ENCODE results near the gene ARHGEF3. TPM values are rescaled to one million over a fixed set of nuclear protein-coding genes. Genes with fewer than 3 reads are reported as not detected.

The ARHGEF3 gene
- total and polyA plus RNA-seq, 2 donors (not counting 3 experiments of a cell fraction or from before 2014, with no cell fraction given): 6.7 to 16.3 TPM

DNA sequence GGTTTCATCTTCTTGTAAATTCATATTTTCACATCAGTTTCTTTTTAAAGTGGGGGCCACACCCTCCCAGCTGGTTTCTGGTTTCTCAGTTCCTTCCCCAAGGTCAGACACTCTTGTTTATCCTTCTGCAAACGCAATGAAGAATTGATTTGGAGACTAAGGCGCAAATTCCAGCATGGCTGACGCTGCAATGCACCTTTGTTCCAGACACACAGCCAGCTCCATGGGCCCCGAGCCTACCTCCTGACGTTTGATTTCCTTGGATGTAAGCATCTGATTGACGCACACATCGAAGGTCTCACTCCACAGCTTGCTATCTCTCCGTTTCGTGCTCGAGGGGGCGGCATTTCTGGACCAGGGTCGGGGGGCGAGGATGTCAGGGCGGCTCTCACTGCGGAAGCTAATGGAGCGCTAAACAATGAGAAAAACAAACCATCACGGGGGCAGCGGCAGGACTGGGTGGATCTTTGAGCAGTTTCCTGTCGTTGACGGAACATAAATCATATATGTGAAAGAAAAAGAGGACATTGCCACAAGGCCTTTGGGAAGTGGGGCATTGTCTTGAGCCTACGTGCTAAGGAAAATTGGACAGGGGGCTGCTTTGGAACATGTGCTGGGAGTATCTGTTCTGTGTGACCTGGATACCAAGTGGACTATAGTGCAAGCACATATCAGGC lies 46.9 kb downstream of the ARHGEF3 start:
- POLR2A ChIA-PET: no interaction called here
- H2AFZ ChIP-seq (ENCODE audit: low read depth, low read length): peak overlapping the region; percentile 97

GRCh38 chr3:56753206-56753820 lies 48.4 kb downstream of the ARHGEF3 start:
- Histone ChIP-seq H3K27ac (ENCODE audit: insufficient read depth, low read depth, low read length) (no peak overlapping the region), H2AFZ (ENCODE audit: low read depth, low read length) (no peak overlapping the region), H3K27me3 (ENCODE audit: control insufficient read depth in 2 of 2, insufficient read depth in 2 of 2, low read length in 2 of 2) (no peaks in the 10 kb centered on the region), H3K9me3 (replicated peaks; ENCODE audit: control insufficient read depth, insufficient read depth, low read length) (no peaks in the 10 kb centered on the region), H4K20me1 (replicated peaks; ENCODE audit: control insufficient read depth, extremely low read depth, insufficient read depth, low read length) (no peaks in the 10 kb centered on the region), H3K4me3 (replicated peaks in 1 of 3; ENCODE audit: insufficient read depth in 1 of 3, low read depth in 1 of 3, low read length in 3 of 3) (no peak overlapping the region), H3K4me2 (ENCODE audit: insufficient read depth, low read length) (no peak overlapping the region), H3K36me3 (ENCODE audit: control insufficient read depth in 2 of 2, extremely low read depth in 1 of 2, insufficient read depth in 2 of 2, low read length in 2 of 2) (peaks cover 0 to 4% of the 10 kb centered on the region in 2 experiments), H3K9ac (replicated peaks; ENCODE audit: extremely low read depth, insufficient read depth, low read length) (no peak overlapping the region), H3K4me1 (ENCODE audit: control insufficient read depth, extremely low read depth, insufficient read depth, low read length) (peaks cover 23% of the 10 kb centered on the region), H3K79me2 (ENCODE audit: control insufficient read depth, insufficient read depth, low read length) (no peaks in the 10 kb centered on the region), H3K9me1 (replicated peaks; ENCODE audit: control insufficient read depth, extremely low read depth, insufficient read depth, low read length) (no peaks in the 10 kb centered on the region)
- CTCF ChIA-PET: interaction anchor here (0.9 to 2.7 kb wide), 3 partner anchors 8 to 235 kb away, joined by 3 to 16 read pairs (median 3); no protein-coding TSS in a partner anchor
- dilution Hi-C loops (cut with MboI; ENCODE audit: extremely low pct_ligation_motif_present, low sequenced_read_pairs): no loop called here
- TF ChIP-seq POLR2A (IDR thresholded peaks at IDR 0.05; ENCODE audit: low read depth, low read length): no peak
- no peak for TF ChIP-seq EZH2 (IDR thresholded peaks at IDR 0.05; ENCODE audit: borderline replicate concordance, low read depth, low read length, severe bottlenecking)
- no peak for TF ChIP-seq POLR2AphosphoS5 (IDR thresholded peaks at IDR 0.05; ENCODE audit: insufficient read depth, low read depth, low read length)
- no peak for TF ChIP-seq MYC (IDR thresholded peaks at IDR 0.05; ENCODE audit: low read depth, low read length)
- no peak for TF ChIP-seq JUN (IDR thresholded peaks at IDR 0.05; ENCODE audit: borderline replicate concordance, insufficient read depth, insufficient read length, low read depth)
- TF ChIP-seq FOS (IDR thresholded peaks at IDR 0.05; ENCODE audit: borderline replicate concordance, insufficient read depth, low read length): no peak
- TF ChIP-seq CTCF (IDR thresholded peaks at IDR 0.05; ENCODE audit: extremely low read depth in 1 of 2, insufficient read depth in 1 of 2, low read depth in 1 of 2, low read length in 2 of 2): no peak
- TF ChIP-seq GATA2 (IDR thresholded peaks at IDR 0.05; ENCODE audit: insufficient read depth, insufficient read length, low read depth, low read length): no peak
- DNase-seq (ENCODE audit: low read depth, low spot score) (no peak), FAIRE-seq (no peak)
- intact Hi-C loops (cut with micrococcal nuclease): no loop called here
- POLR2A ChIA-PET: no interaction called here
- BruUV-seq (replicated peaks): no TSS peak

More for the DNA sequence above, 46.9 kb downstream of the ARHGEF3 start:
- H3K9me3 ChIP-seq (replicated peaks; ENCODE audit: control insufficient read depth, insufficient read depth, low read length): no peaks in the 10 kb centered on the region
- H3K27me3 ChIP-seq (ENCODE audit: control insufficient read depth in 2 of 2, insufficient read depth in 2 of 2, low read length in 2 of 2): no peaks in the 10 kb centered on the region
- peak overlapping the region; percentile 74 for H3K9ac ChIP-seq (replicated peaks; ENCODE audit: extremely low read depth, insufficient read depth, low read length)
- no peaks in the 10 kb centered on the region for H3K9me1 ChIP-seq (replicated peaks; ENCODE audit: control insufficient read depth, extremely low read depth, insufficient read depth, low read length)
- DNase-seq (ENCODE audit: low read depth, low spot score): peak; percentile 80
- TF ChIP-seq MYC (IDR thresholded peaks at IDR 0.05; ENCODE audit: low read depth, low read length): no peak
- TF ChIP-seq POLR2A (IDR thresholded peaks at IDR 0.05; ENCODE audit: low read depth, low read length): no peak
- H3K27ac ChIP-seq (ENCODE audit: insufficient read depth, low read depth, low read length): peak overlapping the region; percentile 62
- TSS peak; percentile 58 for BruUV-seq (replicated peaks)
- peak overlapping the region; percentile 36 to 67 (median 37) for H3K4me3 ChIP-seq (replicated peaks in 1 of 3; ENCODE audit: insufficient read depth in 1 of 3, low read depth in 1 of 3, low read length in 3 of 3)
- CTCF ChIA-PET: interaction anchor here (0.8 to 2.7 kb wide), 9 partner anchors 9 to 248 kb away, joined by 3 to 30 read pairs (median 3); no protein-coding TSS in a partner anchor
- H3K4me1 ChIP-seq (ENCODE audit: control insufficient read depth, extremely low read depth, insufficient read depth, low read length): peaks cover 29% of the 10 kb centered on the region
- H3K79me2 ChIP-seq (ENCODE audit: control insufficient read depth, insufficient read depth, low read length): no peaks in the 10 kb centered on the region
- dilution Hi-C loops (cut with MboI; ENCODE audit: extremely low pct_ligation_motif_present, low sequenced_read_pairs) (no loop called here), intact Hi-C loops (cut with micrococcal nuclease) (loop anchor here (2.0 to 5.0 kb wide), 3 partner anchors 47 to 232 kb away; partner anchors contain the start of gene ARHGEF3)
- no peaks in the 10 kb centered on the region for H3K36me3 ChIP-seq (ENCODE audit: control insufficient read depth in 2 of 2, extremely low read depth in 1 of 2, insufficient read depth in 2 of 2, low read length in 2 of 2)
- no peak for FAIRE-seq
- peak overlapping the region; percentile 87 for H3K4me2 ChIP-seq (ENCODE audit: insufficient read depth, low read length)
- H4K20me1 ChIP-seq (replicated peaks; ENCODE audit: control insufficient read depth, extremely low read depth, insufficient read depth, low read length): no peaks in the 10 kb centered on the region

Data from endothelial cell of umbilical vein (primary cell).